ENCODE results near the gene IRX5.

DNA sequence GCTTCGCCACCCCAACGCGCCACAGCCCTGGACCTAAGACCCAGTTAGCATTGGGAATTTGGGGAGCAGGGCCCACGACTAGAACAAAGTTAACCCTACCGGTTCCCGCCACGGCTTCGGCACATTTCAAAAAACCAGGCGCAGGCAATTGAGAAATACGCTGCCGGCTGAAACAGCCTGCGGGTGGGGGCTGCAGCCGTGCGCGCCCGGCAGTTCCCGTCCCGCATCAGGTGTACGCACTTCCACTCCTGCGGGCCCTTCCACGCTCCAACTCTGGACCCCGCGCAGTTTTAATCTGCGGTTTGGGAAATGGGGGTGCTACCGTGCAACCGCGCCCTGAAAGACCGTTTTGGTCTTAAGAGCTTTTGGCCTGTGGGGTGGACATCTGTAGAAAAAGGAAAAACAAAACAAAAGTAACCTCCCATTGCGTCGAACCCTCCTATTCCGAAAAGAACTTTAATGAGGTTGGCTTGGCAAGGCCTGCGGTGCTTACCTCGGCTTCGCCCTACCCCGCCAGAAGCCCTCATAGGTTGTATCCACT, 7.1 kb downstream of the IRX5 start:
- TF ChIP-seq, protein P1, sequence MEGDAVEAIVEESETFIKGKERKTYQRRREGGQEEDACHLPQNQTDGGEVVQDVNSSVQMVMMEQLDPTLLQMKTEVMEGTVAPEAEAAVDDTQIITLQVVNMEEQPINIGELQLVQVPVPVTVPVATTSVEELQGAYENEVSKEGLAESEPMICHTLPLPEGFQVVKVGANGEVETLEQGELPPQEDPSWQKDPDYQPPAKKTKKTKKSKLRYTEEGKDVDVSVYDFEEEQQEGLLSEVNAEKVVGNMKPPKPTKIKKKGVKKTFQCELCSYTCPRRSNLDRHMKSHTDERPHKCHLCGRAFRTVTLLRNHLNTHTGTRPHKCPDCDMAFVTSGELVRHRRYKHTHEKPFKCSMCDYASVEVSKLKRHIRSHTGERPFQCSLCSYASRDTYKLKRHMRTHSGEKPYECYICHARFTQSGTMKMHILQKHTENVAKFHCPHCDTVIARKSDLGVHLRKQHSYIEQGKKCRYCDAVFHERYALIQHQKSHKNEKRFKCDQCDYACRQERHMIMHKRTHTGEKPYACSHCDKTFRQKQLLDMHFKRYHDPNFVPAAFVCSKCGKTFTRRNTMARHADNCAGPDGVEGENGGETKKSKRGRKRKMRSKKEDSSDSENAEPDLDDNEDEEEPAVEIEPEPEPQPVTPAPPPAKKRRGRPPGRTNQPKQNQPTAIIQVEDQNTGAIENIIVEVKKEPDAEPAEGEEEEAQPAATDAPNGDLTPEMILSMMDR (IDR thresholded peaks at IDR 0.05; ENCODE audit: low read depth, low read length, poor library complexity, severe bottlenecking) = no peak
- TF ChIP-seq EZH2phosphoT487 (IDR thresholded peaks at IDR 0.05; ENCODE audit: borderline replicate concordance, low read length) = no peak
